Activated T-cell treated with anti-CD3 and anti-CD28 coated beads, Interleukin-2, amount 50 U/mL, for 72 hours (primary cell): Measurements from ENCODE around the gene CYB5R4. TPM values are rescaled to one million over a fixed set of nuclear protein-coding genes. Genes with fewer than 3 reads are reported as not detected.

Experiments
- ATAC-seq, 2 donors: fragments of 150-1000 bp; cut with Tn5 transposase; replicated peaks in 1 of 2; 2 replicates each; pipeline ENCODE4 v1.10.0; 2021; ENCODE audit warnings: moderate library complexity in 2 of 2, mild to moderate bottlenecking in 1 of 2
- DNase-seq, 2 donors: peaks; one replicate each; pipeline ENCODE4 v3.0.0; 2021 to 2022; ENCODE audit warnings: mixed read lengths in 1 of 2
- H3K27ac Mint-ChIP-seq: one replicate; pipeline ENCODE4 v1.8.0; 2022; ENCODE audit warnings: mild to moderate bottlenecking, moderate library complexity, mixed read lengths
- H3K27me3 Mint-ChIP-seq: one replicate; pipeline ENCODE4 v1.8.0; 2022; ENCODE audit warnings: low read depth, mixed read lengths
- H3K36me3 Mint-ChIP-seq, 2 donors: one replicate each; pipeline ENCODE4 v1.8.0; 2022; ENCODE audit warnings: mixed read lengths in 2 of 2, mild to moderate bottlenecking in 1 of 2; ENCODE audit not compliant: insufficient read depth in 2 of 2
- H3K4me1 Mint-ChIP-seq: one replicate; pipeline ENCODE4 v1.8.0; 2022; ENCODE audit warnings: low read depth, mixed read lengths
- H3K4me3 Mint-ChIP-seq, 2 donors: one replicate each; pipeline ENCODE4 v1.8.0; 2022; ENCODE audit warnings: mild to moderate bottlenecking in 2 of 2, mixed read lengths in 2 of 2, moderate library complexity in 2 of 2
- H3K9me3 Mint-ChIP-seq, 2 donors: one replicate each; pipeline ENCODE4 v1.8.0; 2022; ENCODE audit warnings: mixed read lengths in 2 of 2
- total RNA-seq, 2 donors: library from RNA; stranded (reverse); gene quantifications; one replicate each; pipeline ENCODE4 v1.2.3, GENCODE V29; 2022

The CYB5R4 gene, protein sequence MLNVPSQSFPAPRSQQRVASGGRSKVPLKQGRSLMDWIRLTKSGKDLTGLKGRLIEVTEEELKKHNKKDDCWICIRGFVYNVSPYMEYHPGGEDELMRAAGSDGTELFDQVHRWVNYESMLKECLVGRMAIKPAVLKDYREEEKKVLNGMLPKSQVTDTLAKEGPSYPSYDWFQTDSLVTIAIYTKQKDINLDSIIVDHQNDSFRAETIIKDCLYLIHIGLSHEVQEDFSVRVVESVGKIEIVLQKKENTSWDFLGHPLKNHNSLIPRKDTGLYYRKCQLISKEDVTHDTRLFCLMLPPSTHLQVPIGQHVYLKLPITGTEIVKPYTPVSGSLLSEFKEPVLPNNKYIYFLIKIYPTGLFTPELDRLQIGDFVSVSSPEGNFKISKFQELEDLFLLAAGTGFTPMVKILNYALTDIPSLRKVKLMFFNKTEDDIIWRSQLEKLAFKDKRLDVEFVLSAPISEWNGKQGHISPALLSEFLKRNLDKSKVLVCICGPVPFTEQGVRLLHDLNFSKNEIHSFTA
- 10 to 100 TPM; 26.7 to 32.0 TPM for total RNA-seq

DNA sequence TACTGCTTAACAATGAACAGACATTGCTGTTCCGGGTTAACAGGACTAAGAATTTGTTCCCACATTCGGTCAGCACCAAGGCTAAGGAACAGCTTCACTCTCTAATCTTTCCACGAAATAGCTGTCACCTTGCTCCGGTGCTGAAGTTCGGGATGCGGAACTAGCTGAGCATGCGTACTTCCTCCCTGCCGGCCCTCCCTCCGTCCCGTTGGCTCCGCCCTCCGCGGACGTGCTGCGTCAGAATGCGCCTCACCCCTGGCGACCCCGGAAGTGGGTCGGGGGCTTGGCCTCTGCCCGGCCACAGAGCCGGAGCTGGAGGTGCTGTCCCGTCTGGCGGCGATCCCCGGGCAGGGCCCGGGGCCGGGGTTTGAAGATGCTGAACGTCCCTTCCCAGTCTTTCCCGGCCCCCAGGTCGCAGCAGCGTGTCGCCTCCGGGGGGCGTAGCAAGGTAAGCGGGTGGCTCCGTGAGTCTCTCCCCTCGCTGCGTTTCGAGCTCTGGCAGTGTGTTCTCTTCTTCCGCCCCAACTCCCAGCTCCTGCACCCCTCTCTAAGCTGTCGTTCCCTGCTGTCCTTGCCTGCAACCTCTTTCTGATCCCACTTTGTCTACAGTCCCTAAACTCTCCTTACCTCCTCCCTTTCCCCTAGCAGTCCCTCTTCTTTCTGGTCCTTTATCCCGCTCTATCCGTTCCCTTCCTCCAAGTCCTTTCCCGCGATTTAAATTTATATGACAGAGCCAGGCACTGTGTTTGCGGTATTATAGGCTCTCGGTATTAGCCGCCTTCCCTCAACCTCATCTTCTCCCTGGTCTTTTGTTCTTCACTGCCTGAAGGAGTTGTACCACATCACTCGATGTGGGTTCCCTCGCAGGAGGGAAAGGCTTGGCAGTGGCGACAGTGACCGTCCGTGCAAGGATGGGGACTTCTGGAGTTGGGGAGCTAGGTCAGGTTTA lies at the start of gene CYB5R4:
TSS of gene CYB5R4 (plus strand) at position 280 of the 949 bp plus-strand sequence. CDS start at position 374, 94 bp downstream.
- Mint-ChIP-seq H3K4me3 (peak within 1 kb of the TSS; percentile 92 to 96), H3K36me3 (peaks cover 0 to 2% of the 10 kb centered on the region in 2 donors), H3K27me3 (peaks cover 13% of the 10 kb centered on the region), H3K4me1 (peaks cover 20% of the 10 kb centered on the region), H3K9me3 (no peaks in the 10 kb centered on the region), H3K27ac (peak within 1 kb of the TSS; percentile 92)
- ATAC-seq = peak; percentile 98 to 99
- DNase-seq = peak; percentile 94 to 96

DNA sequence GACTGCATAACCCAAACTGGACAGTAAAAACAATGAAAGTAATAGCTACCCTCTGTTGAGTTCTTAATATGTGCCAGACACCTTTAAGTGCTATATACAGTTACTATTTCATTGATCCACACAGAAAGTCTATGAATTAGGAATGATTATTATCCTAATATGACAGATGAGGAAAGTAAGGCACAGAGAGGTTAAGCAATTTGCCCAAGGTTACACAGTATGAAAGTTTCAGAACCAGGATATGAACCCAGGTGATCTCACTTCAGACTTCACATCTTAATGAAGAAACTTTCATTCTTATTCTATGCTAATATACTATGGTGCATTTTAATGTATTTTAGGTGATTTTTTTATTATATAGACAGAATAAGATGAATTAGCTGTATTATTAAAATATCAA lies 46.9 kb upstream of the CYB5R4 start:
- Mint-ChIP-seq H3K4me3 (no peak overlapping the region), H3K9me3 (no peaks in the 10 kb centered on the region), H3K27me3 (no peaks in the 10 kb centered on the region), H3K36me3 (no peaks in the 10 kb centered on the region), H3K27ac (no peak overlapping the region), H3K4me1 (no peaks in the 10 kb centered on the region)
- no peak for DNase-seq
- no peak for ATAC-seq

DNA sequence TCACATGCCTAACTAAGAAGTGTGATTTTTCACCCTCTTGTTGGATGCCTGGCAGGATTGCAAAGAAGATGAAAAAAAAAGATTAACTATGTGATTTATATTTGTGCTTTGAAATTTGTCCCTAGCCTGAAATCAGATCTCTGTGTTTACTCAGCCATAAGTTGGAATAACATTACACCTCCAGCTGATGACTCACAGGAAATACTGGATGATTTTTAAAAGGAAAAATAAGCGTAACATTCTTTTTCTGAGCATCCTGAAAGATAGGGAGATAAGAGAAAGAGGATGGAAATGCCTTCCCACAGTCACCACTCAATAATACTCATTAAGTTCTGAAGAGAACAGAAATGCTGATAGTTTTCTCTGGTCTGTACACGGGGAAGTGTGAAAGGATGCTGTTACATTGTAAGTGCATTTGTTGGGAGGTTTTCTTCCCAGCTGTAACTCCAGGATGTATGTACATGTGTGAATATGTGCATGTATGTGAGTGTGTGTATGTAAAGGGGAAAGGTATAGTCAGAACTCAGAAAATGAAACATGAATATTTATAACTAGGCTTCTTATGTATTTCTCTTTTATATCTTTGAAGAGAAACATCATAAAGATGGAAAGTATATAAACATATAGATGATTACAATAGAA lies 43.7 kb upstream of the CYB5R4 start:
- no peak for ATAC-seq
- no peaks in the 10 kb centered on the region for H3K27me3 Mint-ChIP-seq
- H3K4me3 Mint-ChIP-seq = no peak overlapping the region
- no peaks in the 10 kb centered on the region for H3K36me3 Mint-ChIP-seq
- H3K4me1 Mint-ChIP-seq = no peaks in the 10 kb centered on the region
- no peak for DNase-seq
- no peaks in the 10 kb centered on the region for H3K9me3 Mint-ChIP-seq
- no peak overlapping the region for H3K27ac Mint-ChIP-seq

DNA sequence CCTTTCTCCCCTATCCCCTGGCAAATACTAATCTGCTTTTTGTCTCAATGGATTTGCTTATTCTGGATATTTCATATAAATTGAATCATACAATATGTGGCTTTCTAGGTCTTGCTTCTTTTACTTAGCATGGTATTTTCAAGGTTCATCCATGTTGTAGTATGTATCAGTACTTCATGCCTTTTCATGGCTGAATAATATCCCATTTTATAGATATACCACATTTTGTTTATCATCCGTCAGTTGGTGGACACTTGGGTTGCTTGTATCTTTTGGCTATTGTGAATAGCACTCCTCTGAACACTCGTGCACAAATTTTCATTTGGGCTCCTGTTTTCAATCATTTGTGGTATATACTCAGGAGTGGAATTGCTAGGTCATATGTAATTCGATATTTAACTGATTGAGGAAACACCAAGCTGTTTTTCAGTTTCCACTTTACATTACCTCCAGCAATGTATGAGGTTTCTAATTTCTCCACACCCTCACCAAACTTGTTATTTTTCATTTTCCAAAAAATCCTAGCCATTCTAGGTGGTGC lies 36.8 kb upstream of the CYB5R4 start:
- no peak overlapping the region for H3K27ac Mint-ChIP-seq
- H3K27me3 Mint-ChIP-seq = peaks cover 5% of the 10 kb centered on the region
- no peaks in the 10 kb centered on the region for H3K36me3 Mint-ChIP-seq
- H3K4me3 Mint-ChIP-seq = no peak overlapping the region
- DNase-seq = no peak
- H3K9me3 Mint-ChIP-seq = no peaks in the 10 kb centered on the region
- ATAC-seq = no peak
- no peaks in the 10 kb centered on the region for H3K4me1 Mint-ChIP-seq

DNA sequence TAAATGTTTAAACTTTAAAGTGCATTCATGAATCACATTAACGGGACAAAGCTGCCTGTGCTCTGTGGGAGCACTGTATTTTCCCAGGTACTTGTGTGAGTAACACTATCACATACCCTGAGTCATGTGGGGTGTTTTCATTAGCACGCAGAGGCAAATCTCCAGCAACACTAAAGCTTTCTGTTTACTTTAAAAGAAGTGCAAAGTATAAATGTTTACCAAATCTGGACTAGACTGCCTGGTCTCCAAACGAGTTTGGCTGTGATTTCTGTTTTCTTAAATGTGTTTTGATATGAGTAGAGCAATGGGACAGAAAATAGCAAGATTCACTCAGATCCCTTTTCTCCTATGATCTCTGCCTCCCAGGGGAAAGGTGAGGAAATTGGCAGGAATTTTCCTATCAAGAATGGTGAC lies 35.1 kb upstream of the CYB5R4 start:
- H3K4me3 Mint-ChIP-seq = no peak overlapping the region
- H3K9me3 Mint-ChIP-seq = no peaks in the 10 kb centered on the region
- H3K4me1 Mint-ChIP-seq = no peaks in the 10 kb centered on the region
- H3K27me3 Mint-ChIP-seq = peaks cover 5% of the 10 kb centered on the region
- ATAC-seq = no peak
- no peak overlapping the region for H3K27ac Mint-ChIP-seq
- DNase-seq = no peak
- H3K36me3 Mint-ChIP-seq = no peaks in the 10 kb centered on the region

DNA sequence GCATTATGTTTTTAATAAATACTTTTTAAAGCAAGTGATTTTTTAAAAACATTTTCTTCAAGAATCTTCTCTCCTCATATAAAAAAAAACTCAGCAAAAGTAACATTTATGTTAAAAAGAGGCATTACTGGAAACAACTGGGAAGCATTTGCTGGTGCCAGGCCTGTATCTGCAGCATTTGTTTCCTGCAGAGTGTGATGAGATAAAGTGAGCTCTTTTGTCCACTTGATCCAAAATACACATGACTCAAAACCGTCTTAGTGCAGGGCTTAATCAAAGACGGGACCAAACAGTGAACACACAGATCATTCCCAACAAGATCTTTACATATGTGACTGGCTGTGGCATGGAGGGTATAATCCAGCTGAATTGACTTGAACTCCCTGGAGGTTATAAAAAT lies 34.7 kb upstream of the CYB5R4 start:
- ATAC-seq (no peak), DNase-seq (no peak)
- Mint-ChIP-seq H3K36me3 (no peaks in the 10 kb centered on the region), H3K27me3 (peaks cover 5% of the 10 kb centered on the region), H3K4me3 (no peak overlapping the region), H3K4me1 (no peaks in the 10 kb centered on the region), H3K9me3 (no peaks in the 10 kb centered on the region), H3K27ac (no peak overlapping the region)

DNA sequence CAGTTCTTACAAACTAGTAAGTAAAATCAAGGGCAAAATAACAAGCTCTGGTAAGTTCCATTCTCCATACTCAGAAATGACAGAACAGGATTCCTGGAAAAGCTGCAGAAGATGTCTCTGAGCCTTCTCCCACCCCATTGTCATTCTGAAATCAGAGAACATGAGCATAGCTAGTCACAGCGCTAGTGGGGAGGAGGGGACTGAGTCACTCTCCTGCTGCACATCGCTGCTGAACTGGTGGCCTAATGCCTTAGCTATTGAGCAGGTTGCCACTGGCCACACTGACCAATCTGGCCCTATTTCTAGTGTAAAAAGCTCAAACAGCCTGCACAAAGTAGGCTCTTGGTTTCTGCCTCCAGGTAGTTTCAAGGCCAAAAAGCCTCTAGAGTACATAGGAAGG lies 32.4 kb upstream of the CYB5R4 start:
- no peaks in the 10 kb centered on the region for H3K9me3 Mint-ChIP-seq
- H3K4me1 Mint-ChIP-seq = no peaks in the 10 kb centered on the region
- H3K36me3 Mint-ChIP-seq = no peaks in the 10 kb centered on the region
- peaks cover 5% of the 10 kb centered on the region for H3K27me3 Mint-ChIP-seq
- ATAC-seq (peak in 1 of 2 donors; percentile 28), DNase-seq (no peak)
- H3K4me3 Mint-ChIP-seq = no peak overlapping the region
- no peak overlapping the region for H3K27ac Mint-ChIP-seq

DNA sequence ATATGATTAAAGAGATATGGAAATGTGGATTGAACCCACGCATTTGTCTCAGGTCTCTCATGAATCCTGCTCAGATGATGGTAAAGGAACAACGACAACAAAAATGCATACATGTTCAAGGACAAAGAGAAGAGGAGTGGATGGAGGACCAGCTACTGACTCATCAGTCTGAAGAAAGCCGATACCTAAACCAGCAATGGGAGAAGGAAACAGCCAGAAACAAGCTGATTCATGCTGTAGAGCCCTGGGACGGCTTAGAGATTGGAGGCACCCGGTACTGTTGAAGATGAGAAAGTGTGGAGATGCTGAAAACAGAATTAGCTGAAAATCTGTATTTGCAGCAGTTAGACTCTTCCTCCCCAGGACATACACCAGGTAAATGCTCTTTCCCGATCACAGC lies 20.8 kb upstream of the CYB5R4 start:
- no peaks in the 10 kb centered on the region for H3K4me1 Mint-ChIP-seq
- peaks cover 28% of the 10 kb centered on the region for H3K27me3 Mint-ChIP-seq
- no peak for DNase-seq
- no peak overlapping the region for H3K4me3 Mint-ChIP-seq
- H3K36me3 Mint-ChIP-seq = no peaks in the 10 kb centered on the region
- H3K27ac Mint-ChIP-seq = no peak overlapping the region
- ATAC-seq = no peak
- peaks cover 8 to 11% of the 10 kb centered on the region in 2 donors for H3K9me3 Mint-ChIP-seq

DNA sequence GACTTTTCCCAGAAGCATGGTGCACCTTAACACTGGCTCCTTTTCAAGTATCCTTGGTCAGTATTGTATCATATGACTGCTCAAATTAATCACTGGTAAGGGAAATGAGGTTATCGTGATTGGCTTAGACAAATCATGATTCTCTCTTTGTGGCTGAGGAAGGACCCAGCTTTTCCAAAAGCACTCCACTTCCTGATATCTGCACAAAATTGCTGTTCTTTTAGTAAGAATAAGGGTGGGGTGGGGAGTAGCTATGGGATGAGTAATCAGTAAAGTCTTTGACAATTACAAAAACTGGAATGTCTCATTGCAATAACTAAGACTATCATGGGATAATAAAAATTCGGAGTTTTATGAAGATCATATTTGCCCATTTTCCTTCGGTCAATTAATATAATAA lies 15.3 kb upstream of the CYB5R4 start:
- no peaks in the 10 kb centered on the region for H3K4me1 Mint-ChIP-seq
- no peak overlapping the region for H3K4me3 Mint-ChIP-seq
- H3K36me3 Mint-ChIP-seq = no peaks in the 10 kb centered on the region
- H3K27me3 Mint-ChIP-seq = peaks cover 22% of the 10 kb centered on the region
- ATAC-seq (no peak), DNase-seq (no peak)
- H3K9me3 Mint-ChIP-seq = peaks cover 4 to 6% of the 10 kb centered on the region in 2 donors
- H3K27ac Mint-ChIP-seq = no peak overlapping the region

DNA sequence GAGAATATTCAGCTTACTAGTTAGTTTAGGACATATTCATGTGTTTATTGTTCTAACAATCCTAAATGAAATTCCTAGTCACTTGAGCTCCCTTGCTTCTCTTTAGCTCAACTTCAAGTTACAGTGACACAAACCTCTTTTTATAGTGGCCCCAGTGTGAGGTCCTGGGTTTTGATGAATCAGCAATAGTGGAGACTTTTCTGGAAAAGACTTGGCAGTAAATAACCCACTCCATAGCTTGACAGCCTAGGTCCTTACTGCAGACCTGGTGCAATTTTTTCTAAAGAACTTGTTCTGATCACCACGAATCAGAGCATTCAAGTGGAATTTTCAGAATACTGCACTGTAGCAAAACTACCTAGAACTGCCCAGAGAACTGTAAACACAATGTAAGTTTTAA lies 13.2 kb upstream of the CYB5R4 start:
- H3K9me3 Mint-ChIP-seq = peaks cover 2 to 3% of the 10 kb centered on the region in 2 donors
- no peak for DNase-seq
- no peaks in the 10 kb centered on the region for H3K36me3 Mint-ChIP-seq
- H3K4me1 Mint-ChIP-seq = no peaks in the 10 kb centered on the region
- H3K27me3 Mint-ChIP-seq = peaks cover 35% of the 10 kb centered on the region
- ATAC-seq = no peak
- no peak overlapping the region for H3K4me3 Mint-ChIP-seq
- no peak overlapping the region for H3K27ac Mint-ChIP-seq

DNA sequence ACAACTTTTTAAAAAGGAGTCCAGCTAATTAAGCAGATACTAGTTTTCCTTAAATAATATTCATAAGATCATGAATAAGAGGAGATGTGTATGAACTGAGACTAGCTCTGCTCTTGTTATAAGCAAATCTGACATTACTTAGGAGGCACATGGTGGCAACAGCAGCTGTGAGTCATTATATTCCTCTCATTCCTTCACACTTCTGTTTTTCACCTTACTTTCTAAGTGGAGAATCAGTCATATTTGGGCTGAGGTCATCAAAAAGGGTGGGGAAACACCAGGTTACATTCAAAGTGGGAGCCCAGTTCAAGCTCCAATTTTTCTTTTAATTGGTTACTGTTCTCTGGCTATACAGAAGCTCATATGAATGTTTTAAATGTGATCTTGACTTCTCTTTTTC lies 12.3 kb upstream of the CYB5R4 start:
- Mint-ChIP-seq H3K36me3 (no peaks in the 10 kb centered on the region), H3K4me1 (no peaks in the 10 kb centered on the region), H3K27me3 (peaks cover 41% of the 10 kb centered on the region), H3K4me3 (no peak overlapping the region), H3K9me3 (peaks cover 0 to 3% of the 10 kb centered on the region in 2 donors), H3K27ac (no peak overlapping the region)
- ATAC-seq (peak; percentile 47 to 70), DNase-seq (no peak)

DNA sequence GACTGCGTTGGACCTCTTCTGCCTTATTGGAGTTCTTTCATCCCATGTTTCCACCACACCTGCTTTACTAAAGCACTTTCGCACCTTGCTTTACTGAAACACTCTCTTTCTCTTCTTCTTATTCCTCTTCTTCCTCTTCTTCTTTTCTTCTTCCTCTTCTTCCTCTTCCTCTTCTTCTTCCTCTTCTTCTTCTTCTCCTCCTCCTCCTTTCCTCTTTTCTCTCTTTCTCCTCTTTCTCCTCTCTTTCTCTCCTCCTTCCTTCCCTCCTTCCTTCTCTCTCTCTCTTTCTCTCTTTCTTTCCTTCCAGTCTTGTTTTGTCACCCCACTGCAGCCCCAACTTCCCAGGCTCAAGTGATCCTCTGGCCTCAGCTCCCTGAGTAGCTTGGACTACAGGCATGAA lies 10.4 kb upstream of the CYB5R4 start:
- Mint-ChIP-seq H3K4me1 (peaks cover 8% of the 10 kb centered on the region), H3K9me3 (no peaks in the 10 kb centered on the region), H3K36me3 (no peaks in the 10 kb centered on the region), H3K27ac (no peak overlapping the region), H3K27me3 (peaks cover 51% of the 10 kb centered on the region), H3K4me3 (no peak overlapping the region)
- ATAC-seq (no peak), DNase-seq (no peak)
